ENCODE measurements around the gene GLI1.

The GLI1 gene

DNA sequence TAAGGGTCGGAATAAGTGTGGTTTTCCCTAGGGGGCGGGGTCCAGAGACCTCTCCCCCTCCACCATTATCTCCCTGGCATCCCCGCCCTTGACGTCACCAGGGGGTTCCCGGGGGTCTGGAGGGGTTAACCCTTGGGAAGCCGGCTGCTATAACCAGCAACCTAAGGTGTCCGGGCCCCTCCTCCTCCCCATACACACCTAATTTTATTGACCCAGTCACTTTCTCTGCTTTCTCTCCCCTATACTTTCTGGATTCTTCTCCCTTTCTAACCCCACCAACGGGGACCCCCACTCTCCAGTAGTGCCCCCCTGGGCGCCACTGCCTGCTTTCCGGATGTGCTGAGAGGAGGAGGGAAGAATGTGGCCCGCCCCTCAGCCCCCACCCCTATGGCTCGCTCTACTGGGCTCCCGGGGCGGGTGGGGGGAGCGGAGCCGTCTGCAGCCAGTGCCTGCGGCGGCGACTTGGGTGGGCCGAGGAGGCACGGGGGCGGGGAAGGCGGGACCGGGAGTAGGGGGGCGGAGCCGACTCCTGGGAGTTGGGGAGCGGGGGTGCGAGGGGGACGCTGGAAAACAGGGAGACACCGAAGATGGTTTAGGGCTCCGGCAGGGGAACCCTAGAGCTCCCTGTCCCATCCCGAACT is 1.8 kb downstream of the GLI1 start:
- DNase-seq (ENCODE audit: low read depth in 2 of 2) = no peak

DNA sequence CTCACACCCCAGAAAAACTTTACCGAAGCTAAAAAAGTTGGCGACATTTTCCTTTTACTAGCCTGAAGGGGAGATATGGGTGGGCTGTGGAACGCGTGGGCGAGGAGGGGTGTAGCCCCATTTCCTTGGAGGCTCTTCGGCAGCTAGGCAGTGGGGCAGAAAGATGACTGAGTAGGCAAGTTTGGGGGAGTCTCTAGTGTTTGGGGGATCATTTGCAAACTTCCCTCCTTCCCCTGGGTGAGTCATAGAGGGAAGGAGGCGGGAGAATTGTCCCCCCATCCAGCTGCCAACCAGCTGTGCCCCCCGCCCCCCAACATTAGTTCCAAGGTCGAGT is 2.3 kb downstream of the GLI1 start:
- no peak for DNase-seq (ENCODE audit: low read depth in 2 of 2)

DNA sequence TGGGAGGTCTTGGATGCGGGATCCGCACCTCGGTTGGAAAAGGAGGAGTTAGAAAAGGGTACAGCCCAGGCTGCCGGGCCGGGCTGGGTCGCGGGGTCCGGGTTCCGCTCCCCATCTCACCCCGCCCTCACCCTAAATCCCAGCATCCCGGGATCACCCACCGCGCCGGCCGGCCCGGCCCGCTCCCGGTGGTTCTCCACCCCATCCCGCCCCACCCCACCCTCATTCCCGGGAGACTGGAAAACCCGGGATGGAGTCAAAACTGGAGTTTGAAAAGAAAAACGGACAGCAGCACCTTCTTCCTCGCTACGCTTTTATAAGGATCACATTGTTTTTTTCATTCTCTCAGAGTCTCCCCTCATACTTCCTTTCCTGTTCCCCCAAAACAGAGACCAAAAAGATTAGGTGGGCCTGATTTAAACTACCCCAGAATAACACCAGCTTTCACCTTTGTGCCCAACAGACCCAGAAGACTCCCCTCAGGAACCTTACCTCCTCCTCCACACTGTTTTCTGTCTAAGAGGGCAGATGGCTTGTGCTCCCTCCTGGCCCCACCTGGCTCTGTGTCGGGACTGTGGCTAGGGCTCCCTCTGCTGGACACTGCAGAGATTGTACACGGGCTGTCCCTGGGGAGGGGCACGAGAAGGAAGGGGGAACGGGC is 2.8 kb downstream of the GLI1 start:
- peak; percentile 87 to 89 for DNase-seq (ENCODE audit: low read depth in 2 of 2)

DNA sequence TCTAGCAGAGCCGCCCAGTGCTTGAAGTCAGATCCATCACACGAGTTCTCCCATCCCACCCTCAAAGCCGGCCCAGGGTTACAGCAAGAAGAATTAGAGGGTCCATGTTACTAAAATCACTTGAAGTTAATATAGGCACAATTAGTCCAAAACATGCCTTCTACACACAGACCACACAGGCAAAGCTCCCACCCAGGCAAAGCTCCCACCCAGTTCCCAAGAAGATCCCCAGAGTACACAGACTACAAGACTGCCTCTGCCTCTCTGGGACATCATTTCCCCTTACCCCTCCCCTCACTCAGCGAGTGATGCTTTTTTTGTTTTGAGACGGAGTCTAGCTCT is 3.3 kb downstream of the GLI1 start:
- no peak for DNase-seq (ENCODE audit: low read depth in 2 of 2)

DNA sequence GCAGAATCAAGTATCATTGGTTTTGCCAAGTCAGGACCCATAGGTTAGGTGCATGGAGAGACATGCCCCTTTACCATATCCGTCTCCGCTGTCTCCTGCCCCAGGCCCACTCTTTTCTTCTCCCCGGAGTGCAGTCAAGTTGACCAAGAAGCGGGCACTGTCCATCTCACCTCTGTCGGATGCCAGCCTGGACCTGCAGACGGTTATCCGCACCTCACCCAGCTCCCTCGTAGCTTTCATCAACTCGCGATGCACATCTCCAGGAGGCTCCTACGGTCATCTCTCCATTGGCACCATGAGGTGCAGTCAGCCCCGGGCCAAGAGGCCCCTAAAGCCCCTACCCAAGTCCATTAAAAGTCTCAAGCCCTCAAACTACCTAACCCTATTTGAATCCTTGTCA is 5.0 kb downstream of the GLI1 start:
- no peak for DNase-seq (ENCODE audit: low read depth in 2 of 2)

DNA sequence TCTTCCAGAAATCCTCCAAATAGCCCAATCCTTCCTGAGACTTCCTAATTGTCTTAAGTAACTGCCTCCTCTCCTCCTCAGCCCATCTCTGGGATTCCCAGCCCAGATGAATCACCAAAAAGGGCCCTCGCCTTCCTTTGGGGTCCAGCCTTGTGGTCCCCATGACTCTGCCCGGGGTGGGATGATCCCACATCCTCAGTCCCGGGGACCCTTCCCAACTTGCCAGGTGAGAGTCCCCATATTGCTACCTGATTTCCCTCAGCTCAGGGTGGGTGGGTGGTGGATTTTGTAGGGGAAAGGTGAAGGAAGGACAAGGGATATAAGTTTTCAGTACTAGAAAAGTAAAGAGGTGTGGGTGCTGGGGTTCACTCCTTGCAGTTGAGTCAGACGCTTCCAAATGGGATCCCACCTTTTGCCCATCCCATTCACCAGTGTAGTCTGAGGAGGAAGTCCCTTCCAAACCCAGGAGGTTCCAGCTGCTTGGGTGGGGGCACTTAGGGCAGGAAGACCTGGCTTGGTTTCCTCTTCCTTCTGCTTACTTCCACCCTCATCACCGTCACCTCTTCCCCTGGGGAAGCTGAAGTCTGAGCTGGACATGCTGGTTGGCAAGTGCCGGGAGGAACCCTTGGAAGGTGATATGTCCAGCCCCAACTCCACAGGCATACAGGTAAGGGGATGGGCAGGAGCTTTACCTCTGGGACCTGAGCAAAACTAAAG is 5.6 kb downstream of the GLI1 start:
- DNase-seq (ENCODE audit: low read depth in 2 of 2) = no peak

DNA sequence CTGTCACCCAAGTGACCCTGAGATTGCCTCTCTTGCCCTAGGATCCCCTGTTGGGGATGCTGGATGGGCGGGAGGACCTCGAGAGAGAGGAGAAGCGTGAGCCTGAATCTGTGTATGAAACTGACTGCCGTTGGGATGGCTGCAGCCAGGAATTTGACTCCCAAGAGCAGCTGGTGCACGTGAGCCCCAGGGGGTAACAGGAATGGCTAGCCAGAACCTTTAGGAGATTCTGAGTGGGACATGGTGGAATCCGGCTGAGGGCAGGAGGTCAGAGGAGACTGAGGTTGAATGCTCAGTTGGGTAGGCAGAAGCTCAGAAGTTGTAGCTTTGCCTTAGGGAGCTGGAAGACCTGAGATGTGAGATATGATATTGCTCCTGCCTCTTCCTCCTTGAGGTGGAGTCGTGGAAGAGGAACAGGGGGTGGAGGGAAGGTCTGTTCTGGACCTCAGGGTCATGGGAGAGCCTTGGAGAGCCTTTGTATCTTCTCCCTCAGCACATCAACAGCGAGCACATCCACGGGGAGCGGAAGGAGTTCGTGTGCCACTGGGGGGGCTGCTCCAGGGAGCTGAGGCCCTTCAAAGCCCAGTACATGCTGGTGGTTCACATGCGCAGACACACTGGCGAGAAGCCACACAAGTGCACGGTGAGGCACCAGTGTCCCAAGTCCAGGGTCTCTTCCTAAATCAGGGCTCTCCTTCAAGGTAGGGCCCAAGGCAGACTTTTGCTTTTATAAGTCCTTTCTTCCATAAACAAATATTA is 6.3 kb downstream of the GLI1 start:
- no peak for DNase-seq (ENCODE audit: low read depth in 2 of 2)

DNA sequence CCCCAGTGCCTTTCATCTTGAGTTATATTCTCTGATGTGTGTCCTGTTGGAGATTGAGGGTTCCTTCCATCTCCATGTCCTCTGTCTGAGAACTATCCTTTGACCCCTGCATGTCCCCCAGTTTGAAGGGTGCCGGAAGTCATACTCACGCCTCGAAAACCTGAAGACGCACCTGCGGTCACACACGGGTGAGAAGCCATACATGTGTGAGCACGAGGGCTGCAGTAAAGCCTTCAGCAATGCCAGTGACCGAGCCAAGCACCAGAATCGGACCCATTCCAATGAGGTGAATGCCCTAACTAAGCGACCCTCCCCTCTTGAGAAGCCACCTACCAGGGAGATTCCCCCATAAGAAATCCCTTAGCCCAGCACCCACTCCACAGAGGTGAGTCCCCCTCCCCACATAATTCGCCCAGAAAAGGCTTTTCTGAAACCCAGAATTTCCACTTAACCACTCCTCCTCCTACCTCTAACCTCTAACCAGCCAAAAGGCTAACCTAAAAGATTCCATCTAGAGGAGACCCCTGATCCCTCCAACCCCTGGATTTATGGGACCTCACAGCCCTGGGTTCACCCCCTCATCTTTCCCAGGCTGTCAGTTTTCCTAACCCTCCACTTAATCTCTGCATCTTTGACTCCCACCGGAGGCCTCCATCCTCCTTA is 7.8 kb downstream of the GLI1 start:
- DNase-seq (ENCODE audit: low read depth in 2 of 2) = no peak

DNA sequence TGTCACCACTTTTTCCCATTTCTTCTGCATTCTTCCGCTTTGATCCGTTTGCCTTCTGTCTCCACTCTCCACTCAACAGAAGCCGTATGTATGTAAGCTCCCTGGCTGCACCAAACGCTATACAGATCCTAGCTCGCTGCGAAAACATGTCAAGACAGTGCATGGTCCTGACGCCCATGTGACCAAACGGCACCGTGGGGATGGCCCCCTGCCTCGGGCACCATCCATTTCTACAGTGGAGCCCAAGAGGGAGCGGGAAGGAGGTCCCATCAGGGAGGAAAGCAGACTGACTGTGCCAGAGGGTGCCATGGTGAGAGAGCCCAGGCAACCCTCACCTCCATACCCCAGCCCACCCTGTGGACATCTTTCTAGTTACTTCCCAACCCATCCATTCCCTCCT is 8.3 kb downstream of the GLI1 start:
- DNase-seq (ENCODE audit: low read depth in 2 of 2) = no peak

DNA sequence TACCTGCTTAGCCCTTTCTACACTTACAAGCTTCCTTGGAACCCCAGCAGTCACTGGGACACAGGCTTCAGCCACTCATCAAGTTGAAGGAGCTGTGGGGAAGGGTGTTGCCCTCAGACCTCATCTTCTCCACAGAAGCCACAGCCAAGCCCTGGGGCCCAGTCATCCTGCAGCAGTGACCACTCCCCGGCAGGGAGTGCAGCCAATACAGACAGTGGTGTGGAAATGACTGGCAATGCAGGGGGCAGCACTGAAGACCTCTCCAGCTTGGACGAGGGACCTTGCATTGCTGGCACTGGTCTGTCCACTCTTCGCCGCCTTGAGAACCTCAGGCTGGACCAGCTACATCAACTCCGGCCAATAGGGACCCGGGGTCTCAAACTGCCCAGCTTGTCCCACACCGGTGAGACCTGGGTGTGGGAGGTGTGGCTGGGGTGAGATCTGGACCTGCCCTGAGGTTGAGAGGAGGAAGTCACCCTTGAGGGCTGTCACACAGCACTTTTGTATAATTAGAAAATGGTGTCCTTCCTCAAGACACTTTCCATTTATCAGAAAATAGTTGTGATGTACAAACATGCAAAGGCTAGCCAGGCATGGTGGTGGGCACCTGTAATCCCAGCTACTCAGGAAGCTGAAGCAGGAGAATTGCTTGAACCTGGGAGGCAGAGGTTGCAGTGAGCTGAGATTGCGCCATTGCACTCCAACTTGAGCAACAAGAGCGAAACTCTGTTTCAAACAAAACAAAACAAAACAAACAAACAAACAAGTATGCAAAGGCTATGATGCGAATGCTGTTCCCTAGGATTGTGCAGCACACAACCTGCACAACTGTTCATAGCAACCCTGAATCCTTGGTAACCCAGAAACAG is 9.9 kb downstream of the GLI1 start:
- no peak for DNase-seq (ENCODE audit: low read depth in 2 of 2)

DNA sequence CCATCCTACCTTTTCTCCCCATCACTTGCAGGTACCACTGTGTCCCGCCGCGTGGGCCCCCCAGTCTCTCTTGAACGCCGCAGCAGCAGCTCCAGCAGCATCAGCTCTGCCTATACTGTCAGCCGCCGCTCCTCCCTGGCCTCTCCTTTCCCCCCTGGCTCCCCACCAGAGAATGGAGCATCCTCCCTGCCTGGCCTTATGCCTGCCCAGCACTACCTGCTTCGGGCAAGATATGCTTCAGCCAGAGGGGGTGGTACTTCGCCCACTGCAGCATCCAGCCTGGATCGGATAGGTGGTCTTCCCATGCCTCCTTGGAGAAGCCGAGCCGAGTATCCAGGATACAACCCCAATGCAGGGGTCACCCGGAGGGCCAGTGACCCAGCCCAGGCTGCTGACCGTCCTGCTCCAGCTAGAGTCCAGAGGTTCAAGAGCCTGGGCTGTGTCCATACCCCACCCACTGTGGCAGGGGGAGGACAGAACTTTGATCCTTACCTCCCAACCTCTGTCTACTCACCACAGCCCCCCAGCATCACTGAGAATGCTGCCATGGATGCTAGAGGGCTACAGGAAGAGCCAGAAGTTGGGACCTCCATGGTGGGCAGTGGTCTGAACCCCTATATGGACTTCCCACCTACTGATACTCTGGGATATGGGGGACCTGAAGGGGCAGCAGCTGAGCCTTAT is 10.8 kb downstream of the GLI1 start:
- DNase-seq (ENCODE audit: low read depth in 2 of 2) = no peak

DNA sequence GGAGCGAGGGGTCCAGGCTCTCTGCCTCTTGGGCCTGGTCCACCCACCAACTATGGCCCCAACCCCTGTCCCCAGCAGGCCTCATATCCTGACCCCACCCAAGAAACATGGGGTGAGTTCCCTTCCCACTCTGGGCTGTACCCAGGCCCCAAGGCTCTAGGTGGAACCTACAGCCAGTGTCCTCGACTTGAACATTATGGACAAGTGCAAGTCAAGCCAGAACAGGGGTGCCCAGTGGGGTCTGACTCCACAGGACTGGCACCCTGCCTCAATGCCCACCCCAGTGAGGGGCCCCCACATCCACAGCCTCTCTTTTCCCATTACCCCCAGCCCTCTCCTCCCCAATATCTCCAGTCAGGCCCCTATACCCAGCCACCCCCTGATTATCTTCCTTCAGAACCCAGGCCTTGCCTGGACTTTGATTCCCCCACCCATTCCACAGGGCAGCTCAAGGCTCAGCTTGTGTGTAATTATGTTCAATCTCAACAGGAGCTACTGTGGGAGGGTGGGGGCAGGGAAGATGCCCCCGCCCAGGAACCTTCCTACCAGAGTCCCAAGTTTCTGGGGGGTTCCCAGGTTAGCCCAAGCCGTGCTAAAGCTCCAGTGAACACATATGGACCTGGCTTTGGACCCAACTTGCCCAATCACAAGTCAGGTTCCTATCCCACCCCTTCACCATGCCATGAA is 11.5 kb downstream of the GLI1 start:
- DNase-seq (ENCODE audit: low read depth in 2 of 2) = no peak

DNA sequence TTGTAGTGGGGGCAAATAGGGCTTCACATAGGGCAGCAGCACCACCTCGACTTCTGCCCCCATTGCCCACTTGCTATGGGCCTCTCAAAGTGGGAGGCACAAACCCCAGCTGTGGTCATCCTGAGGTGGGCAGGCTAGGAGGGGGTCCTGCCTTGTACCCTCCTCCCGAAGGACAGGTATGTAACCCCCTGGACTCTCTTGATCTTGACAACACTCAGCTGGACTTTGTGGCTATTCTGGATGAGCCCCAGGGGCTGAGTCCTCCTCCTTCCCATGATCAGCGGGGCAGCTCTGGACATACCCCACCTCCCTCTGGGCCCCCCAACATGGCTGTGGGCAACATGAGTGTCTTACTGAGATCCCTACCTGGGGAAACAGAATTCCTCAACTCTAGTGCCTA is 12.1 kb downstream of the GLI1 start:
- DNase-seq (ENCODE audit: low read depth in 2 of 2) = no peak

DNA sequence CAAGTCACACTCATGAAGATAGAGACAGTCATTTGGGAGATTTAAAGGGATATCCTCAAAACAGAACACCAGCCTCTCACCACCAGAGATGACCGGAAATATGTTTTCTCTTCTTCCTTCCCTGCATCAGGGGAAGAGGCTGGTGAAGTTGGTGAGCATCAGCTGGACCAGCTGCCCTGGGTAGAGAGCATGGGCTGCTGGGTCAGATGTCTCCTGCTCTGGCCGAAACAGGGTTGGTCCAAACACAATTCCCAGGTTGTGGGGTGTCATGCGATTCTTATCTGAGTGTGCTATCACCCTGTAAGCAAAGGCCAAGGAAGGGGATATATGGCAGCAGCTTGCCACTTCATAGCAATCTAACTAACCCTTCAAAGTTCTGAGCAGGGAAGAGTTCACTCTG is 12.8 kb downstream of the GLI1 start:
- no peak for DNase-seq (ENCODE audit: low read depth in 2 of 2)

DNA sequence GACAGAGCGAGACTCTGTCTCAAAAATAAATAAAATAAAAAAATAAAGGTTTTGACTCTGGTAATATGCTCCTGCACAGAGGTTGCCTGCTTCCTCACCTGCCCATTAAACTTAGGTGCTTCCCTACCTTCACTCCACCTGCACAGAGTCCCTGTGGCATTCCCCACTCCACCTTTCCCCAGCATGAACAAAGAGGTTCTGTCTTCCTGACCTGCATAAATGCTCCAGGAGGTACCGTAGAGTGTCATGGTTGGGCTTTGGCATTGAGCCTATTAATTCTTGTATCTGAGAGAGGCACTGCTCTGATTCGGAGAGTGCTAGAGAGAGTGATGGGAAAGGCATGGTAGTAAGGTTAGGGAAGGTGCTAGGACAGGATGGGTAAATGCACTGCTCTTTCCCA is 13.8 kb downstream of the GLI1 start:
- no peak for DNase-seq (ENCODE audit: low read depth in 2 of 2)

DNA sequence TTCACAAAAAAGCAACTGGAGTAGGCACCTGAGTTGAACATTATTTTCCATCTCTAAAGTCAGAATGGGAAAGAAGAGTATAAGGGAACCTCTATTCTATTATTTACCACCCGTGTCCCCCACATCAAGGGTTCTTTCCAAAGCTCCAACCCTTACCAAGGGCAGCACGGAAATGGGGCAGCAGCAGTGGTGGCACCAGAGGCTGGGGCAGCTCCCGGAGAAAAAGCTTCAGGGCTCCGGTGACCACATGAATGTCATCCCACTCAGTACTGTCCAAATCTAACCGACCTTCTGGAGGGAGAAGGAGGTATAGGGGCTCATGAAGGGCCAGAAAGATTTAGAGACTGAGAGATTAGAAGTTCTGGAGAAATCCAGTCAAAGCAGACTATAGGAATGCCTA is 14.3 kb downstream of the GLI1 start:
- DNase-seq (ENCODE audit: low read depth in 2 of 2) = no peak

DNA sequence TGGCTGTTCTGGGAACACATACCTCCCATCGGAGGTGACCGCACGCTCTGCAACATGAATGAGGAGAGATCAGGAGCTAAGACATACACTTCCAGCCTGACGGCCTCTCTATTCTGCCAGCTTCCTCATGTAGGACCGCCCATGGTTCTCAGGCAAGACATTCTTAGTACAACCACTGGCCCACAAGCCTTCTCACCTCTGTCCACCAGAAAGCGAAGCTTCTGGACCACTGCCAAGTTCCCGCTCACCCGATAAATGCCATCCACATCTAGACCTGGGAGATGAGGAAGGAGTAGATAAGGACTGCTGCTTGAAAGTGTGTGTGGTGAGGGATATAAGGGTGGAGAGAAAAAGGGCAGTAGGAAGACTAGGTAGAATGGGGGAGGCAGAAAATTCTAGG is 14.8 kb downstream of the GLI1 start:
- no peak for DNase-seq (ENCODE audit: low read depth in 2 of 2)

DNA sequence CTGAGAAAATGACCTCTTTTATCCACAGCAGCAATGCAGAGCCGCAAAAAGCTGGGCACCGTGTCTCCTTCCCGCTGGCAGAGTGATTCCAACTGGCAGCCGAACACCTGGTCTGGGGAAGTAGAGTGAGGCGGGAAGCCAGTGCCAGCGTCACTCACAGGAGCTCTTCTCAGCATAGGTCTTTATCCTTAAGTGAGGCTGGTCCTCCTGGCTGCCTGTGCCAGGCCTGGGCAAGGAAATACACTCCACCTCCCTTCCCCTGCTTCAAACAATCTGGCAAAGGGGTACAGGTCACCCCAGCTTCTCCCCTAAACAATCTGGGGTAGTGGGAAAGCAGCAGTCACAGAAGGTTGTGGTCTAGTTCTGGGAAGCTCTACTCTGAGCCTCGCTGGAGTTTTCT is 15.3 kb downstream of the GLI1 start:
- no peak for DNase-seq (ENCODE audit: low read depth in 2 of 2)

DNA sequence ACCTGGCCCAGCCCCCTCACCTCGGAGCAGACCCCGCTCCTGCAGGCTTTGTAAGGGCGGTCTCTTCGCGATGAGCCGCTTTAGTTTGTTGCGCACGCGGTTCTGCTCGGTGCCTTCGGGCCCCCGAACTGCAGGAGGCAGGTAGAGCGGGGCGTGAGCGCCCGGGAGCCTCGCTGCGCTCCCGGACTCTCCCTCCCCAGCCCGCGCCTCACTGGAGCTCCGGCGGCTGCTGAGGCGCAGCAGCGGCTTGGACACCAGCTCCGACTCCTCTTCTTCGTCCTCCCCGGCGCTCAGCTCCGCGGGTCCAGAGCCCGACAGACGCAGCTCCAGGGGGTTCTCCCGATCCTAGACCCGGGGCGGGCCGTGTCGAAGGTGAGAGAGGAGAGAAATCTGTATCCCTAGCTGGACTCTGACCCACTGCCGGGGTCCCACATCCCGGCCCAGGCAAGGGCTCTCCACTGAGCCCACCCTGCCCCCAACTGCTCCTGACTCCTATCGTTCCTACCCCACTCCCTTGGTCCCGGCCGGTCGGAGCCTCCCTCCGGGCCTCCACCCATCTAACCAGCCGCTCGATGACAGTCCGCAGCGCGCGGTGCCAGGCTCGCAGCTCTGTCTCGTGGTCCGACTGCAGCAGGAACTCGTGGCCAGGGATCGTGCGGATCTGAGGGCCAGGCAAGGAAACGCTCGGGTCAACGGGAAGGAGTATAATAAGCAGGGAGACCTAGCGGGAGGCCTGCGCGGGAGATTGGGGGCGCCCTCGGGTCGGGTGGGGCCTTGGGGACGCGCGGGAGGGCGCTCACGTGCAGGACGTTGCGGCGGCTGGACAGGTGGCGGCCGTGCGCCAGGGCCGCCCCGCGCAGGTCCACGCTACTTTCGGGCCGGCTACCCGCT is 15.9 kb downstream of the GLI1 start:
- no peak for DNase-seq (ENCODE audit: low read depth in 2 of 2)

All from activated CD4-positive, alpha-beta T cell treated with anti-CD3 and anti-CD28 coated beads for 24 hours (primary cell).